GM12872 (cell line): ENCODE results near the gene SLC25A52.

Experiments
- TF ChIP-seq, protein P1 (sequence below): IDR thresholded peaks from 3 replicates; pipeline ENCODE4 v1.5.1; 2011; ENCODE audit warnings: low read depth, mild to moderate bottlenecking, low read length, moderate library complexity; ENCODE audit not compliant: insufficient read depth

SLC25A52 gene, protein sequence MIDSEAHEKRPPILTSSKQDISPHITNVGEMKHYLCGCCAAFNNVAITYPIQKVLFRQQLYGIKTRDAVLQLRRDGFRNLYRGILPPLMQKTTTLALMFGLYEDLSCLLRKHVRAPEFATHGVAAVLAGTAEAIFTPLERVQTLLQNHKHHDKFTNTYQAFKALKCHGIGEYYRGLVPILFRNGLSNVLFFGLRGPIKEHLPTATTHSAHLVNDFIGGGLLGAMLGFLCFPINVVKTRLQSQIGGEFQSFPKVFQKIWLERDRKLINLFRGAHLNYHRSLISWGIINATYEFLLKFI

DNA sequence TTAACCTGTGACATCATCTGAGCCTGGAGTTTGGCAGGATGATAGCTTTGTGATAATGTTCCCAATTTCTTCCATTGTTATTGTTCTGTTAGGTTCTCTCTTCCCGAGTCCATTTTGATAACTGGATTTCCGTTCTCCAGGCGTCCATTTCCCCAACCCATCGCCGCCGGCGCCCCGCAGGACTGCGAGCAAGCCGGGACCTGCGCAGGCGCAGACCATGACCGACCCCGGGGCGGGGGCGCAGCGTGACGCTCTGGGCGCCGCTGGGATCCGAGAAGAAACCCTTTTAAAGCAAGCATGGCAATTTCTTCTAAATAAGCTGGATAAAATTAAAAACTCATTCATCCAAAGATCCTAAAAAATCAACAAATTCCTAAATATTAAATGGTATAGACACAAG, at the start of gene SLC25A52:
SLC25A52 (minus strand) TSS at position 186 of the 400 bp plus-strand sequence. CDS start 219 bp downstream, outside the sequence.
- TF ChIP-seq, protein P1, sequence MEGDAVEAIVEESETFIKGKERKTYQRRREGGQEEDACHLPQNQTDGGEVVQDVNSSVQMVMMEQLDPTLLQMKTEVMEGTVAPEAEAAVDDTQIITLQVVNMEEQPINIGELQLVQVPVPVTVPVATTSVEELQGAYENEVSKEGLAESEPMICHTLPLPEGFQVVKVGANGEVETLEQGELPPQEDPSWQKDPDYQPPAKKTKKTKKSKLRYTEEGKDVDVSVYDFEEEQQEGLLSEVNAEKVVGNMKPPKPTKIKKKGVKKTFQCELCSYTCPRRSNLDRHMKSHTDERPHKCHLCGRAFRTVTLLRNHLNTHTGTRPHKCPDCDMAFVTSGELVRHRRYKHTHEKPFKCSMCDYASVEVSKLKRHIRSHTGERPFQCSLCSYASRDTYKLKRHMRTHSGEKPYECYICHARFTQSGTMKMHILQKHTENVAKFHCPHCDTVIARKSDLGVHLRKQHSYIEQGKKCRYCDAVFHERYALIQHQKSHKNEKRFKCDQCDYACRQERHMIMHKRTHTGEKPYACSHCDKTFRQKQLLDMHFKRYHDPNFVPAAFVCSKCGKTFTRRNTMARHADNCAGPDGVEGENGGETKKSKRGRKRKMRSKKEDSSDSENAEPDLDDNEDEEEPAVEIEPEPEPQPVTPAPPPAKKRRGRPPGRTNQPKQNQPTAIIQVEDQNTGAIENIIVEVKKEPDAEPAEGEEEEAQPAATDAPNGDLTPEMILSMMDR = no peak

DNA sequence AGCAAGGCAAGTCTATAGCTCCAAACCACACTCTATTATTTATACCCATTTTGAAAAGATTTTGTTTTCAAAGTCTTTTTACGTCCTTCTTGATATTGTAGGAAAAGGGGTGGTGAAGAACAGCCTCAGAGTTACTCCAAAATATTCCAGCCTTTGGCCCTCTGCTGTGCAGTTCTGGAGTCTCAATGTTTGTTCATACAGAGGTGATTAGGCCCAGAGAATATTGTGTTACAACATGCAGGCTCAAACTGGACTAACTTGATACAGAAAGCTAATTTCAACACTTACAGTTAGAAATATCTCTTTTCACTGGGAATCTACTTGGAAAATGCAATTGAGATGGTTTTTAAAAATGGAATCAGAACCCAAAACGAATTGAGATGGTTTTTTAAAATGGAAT, 40.4 kb upstream of the SLC25A52 start:
- TF ChIP-seq, protein P1 = no peak

DNA sequence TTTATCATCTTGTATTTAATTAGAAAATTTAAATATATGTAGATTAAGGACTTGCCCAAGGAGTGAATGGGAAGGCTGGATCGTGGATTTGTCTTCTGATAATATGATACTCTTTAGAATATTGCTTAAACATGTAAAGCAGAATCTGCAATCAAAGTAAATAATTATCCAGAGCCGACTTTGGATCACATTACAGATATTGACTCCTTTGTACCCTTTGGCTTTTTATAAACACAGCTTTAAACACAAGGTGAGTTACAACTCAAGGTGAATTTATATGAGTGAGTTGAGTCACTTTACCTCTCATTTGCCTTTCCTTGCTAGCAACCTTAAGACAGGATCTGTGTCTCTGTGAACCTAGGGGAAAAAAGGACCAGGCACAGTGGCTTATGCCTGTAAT, 37.7 kb upstream of the SLC25A52 start:
- TF ChIP-seq, protein P1 = no peak

DNA sequence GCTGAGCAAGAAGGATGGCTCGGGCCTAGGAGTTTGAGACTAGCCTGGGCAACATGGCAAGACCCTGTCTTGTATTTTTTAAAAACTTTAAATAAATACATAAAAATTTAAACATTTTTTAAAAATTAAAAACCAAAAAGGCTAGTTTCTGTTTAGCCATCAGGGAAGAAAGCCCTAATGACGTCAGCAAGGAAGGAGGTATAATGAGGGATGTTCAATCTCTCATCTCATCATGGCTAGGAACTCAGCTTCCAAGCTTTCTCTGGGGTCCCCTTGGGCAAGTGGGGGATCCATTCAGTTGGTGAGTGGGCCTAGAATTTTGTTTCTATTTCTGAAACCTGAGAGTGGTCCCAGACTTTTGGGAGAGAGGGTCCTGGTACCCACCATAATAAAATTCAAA, 35.1 kb upstream of the SLC25A52 start:
- TF ChIP-seq, protein P1 = no peak

DNA sequence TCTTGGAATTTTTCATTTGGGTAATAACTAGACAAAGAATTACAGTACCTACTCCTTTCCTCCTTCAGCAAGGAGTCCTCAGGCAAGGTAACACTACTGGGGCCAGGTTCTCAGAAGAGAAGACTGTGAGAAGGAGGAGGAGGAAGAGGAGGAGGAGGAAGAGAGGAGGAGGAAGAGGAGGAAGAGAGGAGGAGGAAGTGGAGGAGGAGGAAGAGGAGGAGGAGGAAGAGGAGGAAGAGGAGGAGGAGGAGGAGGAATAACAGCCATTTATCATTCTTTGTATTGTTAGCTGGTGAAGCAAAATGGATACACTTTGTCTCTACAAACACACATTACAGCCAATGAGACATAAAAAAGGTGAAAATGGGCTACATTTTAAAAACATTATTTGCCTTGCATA, 32.9 kb upstream of the SLC25A52 start:
- TF ChIP-seq, protein P1 = no peak

DNA sequence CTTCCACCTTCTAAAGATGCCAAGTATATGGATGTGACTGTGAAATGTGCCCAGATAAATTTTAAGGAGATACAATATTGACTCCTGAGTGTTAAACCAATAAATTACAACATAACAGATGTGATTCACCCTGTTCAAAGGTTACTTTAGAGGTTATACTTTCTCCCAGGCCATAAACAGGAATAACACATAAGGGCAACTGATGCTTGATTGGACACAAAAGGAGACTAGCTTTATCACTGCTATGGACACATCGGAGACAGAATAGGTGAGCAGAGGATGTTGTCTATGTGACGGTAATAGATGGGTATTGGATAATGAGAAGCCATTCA, 31.9 kb upstream of the SLC25A52 start:
- TF ChIP-seq, protein P1 = no peak

DNA sequence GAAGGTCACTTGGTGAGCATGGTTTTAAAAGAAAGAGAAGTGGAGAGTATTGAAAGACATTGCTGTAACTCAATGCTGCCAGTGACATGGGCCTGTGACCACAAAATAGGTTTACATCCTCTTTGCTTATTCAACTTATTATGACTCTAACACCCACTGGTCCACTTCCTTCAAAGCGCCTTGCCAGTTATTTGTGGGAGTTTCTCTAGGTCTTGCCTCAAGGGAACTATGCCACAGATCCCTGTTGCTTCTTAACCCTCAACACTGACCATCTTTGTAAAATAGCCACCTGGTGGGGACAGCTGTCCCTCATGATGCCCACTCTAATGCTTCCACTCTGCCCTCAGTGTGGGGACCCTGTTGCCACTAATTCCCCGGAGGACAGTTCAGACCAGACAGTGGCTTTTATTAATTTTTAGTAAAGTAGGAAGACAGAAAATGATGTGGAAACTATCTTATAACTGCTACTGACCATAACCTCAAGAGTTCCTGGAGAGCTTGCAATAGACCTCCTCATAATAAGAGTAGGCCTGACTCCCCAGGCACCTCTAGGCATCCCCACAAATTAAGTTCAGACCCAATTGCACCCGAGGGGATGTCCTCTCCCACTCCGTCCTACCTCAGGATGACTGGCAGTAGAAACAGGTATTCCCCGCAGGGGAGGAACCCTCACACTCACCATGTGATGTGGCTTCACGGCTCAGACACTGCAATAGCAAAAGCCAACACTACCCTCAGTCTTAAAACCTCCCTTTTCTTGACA, 31.3 kb upstream of the SLC25A52 start:
- TF ChIP-seq, protein P1 = no peak
